Osteoblast (primary cell): ENCODE measurements around the gene SLC39A13. TPM values are rescaled to one million over a fixed set of nuclear protein-coding genes. Genes with fewer than 3 reads are reported as not detected.

Experiments used
- DNase-seq: peaks from one replicate; pipeline ENCODE4 v3.0.0; 2011; ENCODE audit warnings: low spot score, mixed read lengths; ENCODE audit not compliant: insufficient read length; ENCODE audit errors: missing footprints
- H2AFZ ChIP-seq: 2 replicates; pipeline ENCODE4 v1.6.0; 2011; ENCODE audit warnings: mild to moderate bottlenecking, low read length
- H3K27ac ChIP-seq: 2 replicates; pipeline ENCODE4 v1.5.1; 2011; ENCODE audit warnings: mild to moderate bottlenecking, low read depth, low read length, moderate library complexity
- H3K27me3 ChIP-seq: 2 replicates; pipeline ENCODE4 v1.6.0; 2012; ENCODE audit warnings: mild to moderate bottlenecking, control low read depth, inconsistent platforms, low read length, moderate library complexity; ENCODE audit not compliant: insufficient read depth
- H3K36me3 ChIP-seq: 2 replicates; pipeline ENCODE4 v1.5.1; 2011; ENCODE audit warnings: mild to moderate bottlenecking, low read length, control low read depth, moderate library complexity; ENCODE audit not compliant: insufficient read depth
- H3K4me1 ChIP-seq: 2 replicates; pipeline ENCODE4 v1.5.1; 2011; ENCODE audit warnings: mild to moderate bottlenecking, low read length, control low read depth, moderate library complexity; ENCODE audit not compliant: insufficient read depth
- H3K4me2 ChIP-seq: 2 replicates; pipeline ENCODE4 v1.6.0; 2011; ENCODE audit warnings: mild to moderate bottlenecking, low read length; ENCODE audit not compliant: insufficient read depth
- H3K4me3 ChIP-seq: fragments of 200-600 bp; sonication (generic); 3 replicates; pipeline ENCODE4 v1.5.1; 2012; ENCODE audit warnings: mild to moderate bottlenecking, low read length, inconsistent platforms; ENCODE audit not compliant: insufficient read depth
- H3K79me2 ChIP-seq: 2 replicates; pipeline ENCODE4 v1.6.0; 2012; ENCODE audit warnings: mild to moderate bottlenecking, low read length, control low read depth, inconsistent platforms; ENCODE audit not compliant: insufficient read depth
- H3K9me3 ChIP-seq: 2 replicates; pipeline ENCODE4 v1.5.1; 2011; ENCODE audit warnings: low read depth, low read length, control low read depth
- H4K20me1 ChIP-seq: 2 replicates; pipeline ENCODE4 v1.6.0; 2012; ENCODE audit warnings: mild to moderate bottlenecking, low read length, control low read depth; ENCODE audit not compliant: insufficient read depth
- CTCF ChIP-seq: IDR thresholded peaks from 2 replicates; pipeline ENCODE4 v1.5.1; 2011; ENCODE audit warnings: mild to moderate bottlenecking, low read depth, low read length, moderate library complexity; ENCODE audit errors: extremely low read depth
- total RNA-seq: library from RNA; depleted of rRNA; stranded (reverse); fragments of >200 nt; gene quantifications from 2 replicates; pipeline ENCODE4 v1.2.3, GENCODE V29; 2012

Gene SLC39A13
- total RNA-seq, 1 donor, result 78.9 TPM

GRCh38 chr11:47380078-47380477 lies 28.3 kb upstream of the SLC39A13 start:
- no peak overlapping the region for H3K4me2 ChIP-seq
- H3K27me3 ChIP-seq, result no peaks in the 10 kb centered on the region
- no peak for TF ChIP-seq CTCF
- DNase-seq, result no peak
- no peak overlapping the region for H2AFZ ChIP-seq
- H3K4me3 ChIP-seq, result no peak overlapping the region
- no peaks in the 10 kb centered on the region for H3K9me3 ChIP-seq
- H3K4me1 ChIP-seq, result no peaks in the 10 kb centered on the region
- H3K79me2 ChIP-seq, result no peaks in the 10 kb centered on the region
- no peaks in the 10 kb centered on the region for H4K20me1 ChIP-seq
- H3K36me3 ChIP-seq, result no peaks in the 10 kb centered on the region
- H3K27ac ChIP-seq, result no peak overlapping the region

GRCh38 chr11:47383071-47383470 lies 25.3 kb upstream of the SLC39A13 start:
- H3K4me3 ChIP-seq, result no peak overlapping the region
- peak; percentile 46 for DNase-seq

GRCh38 chr11:47384498-47384897 lies 23.9 kb upstream of the SLC39A13 start:
- Histone ChIP-seq H3K36me3 (no peaks in the 10 kb centered on the region), H3K79me2 (no peaks in the 10 kb centered on the region), H3K4me3 (no peak overlapping the region), H2AFZ (no peak overlapping the region), H3K27me3 (no peaks in the 10 kb centered on the region), H4K20me1 (no peaks in the 10 kb centered on the region), H3K4me1 (no peaks in the 10 kb centered on the region), H3K27ac (no peak overlapping the region), H3K9me3 (no peaks in the 10 kb centered on the region), H3K4me2 (no peak overlapping the region)
- DNase-seq, result no peak
- TF ChIP-seq CTCF, result no peak

More at GRCh38 chr11:47383071-47383470, 25.3 kb upstream of the SLC39A13 start:
- no peaks in the 10 kb centered on the region for H3K27me3 ChIP-seq
- no peaks in the 10 kb centered on the region for H4K20me1 ChIP-seq
- peak overlapping the region; percentile 35 for H2AFZ ChIP-seq
- H3K79me2 ChIP-seq, result no peaks in the 10 kb centered on the region
- H3K27ac ChIP-seq, result no peak overlapping the region
- H3K4me1 ChIP-seq, result no peaks in the 10 kb centered on the region
- TF ChIP-seq CTCF, result no peak
- H3K36me3 ChIP-seq, result no peaks in the 10 kb centered on the region
- H3K4me2 ChIP-seq, result no peak overlapping the region
- H3K9me3 ChIP-seq, result no peaks in the 10 kb centered on the region

DNA sequence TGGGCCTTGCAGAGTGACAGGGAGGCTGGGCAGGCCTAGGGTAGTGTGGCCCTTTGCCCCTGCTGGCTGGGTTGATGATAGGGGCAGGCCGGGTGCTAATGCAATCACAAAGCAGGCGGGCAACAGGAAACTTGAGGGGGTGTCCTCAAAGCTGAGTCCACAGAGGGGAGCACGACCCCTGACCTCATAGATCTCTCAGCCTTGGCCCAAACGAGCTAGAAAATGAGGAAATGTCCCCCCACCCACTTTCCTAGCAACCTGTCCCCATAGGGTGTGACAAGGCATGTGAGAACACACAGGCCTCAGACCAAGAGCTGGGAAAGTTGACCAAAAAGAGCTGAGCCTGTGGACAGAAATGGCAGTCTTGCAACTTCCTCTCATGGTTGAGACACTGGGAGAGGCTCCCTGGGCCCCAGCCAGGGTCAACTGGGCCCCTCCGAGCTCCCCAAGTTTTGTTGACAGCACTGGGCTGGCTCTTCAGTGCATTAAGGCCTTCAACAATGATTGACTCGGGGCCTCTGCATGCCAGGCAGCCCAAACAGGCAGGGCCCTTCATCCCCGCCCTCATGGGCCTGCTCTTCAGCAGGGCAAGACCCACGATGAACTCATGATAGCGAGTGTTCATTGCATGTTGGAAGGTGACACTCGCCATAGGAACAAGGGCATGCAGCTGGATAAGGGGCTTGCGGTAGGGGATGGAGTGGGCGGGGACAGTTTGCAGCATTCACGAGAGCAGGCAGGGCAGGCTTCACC lies 20.3 kb upstream of the SLC39A13 start:
- TF ChIP-seq CTCF, result no peak
- no peak overlapping the region for H2AFZ ChIP-seq
- no peaks in the 10 kb centered on the region for H3K4me1 ChIP-seq
- H3K4me3 ChIP-seq, result no peak overlapping the region
- no peak overlapping the region for H3K27ac ChIP-seq
- no peaks in the 10 kb centered on the region for H3K79me2 ChIP-seq
- DNase-seq, result peak; percentile 69
- H3K9me3 ChIP-seq, result no peaks in the 10 kb centered on the region
- H3K36me3 ChIP-seq, result no peaks in the 10 kb centered on the region
- no peaks in the 10 kb centered on the region for H3K27me3 ChIP-seq
- H4K20me1 ChIP-seq, result no peaks in the 10 kb centered on the region
- no peak overlapping the region for H3K4me2 ChIP-seq
